ENCODE results near the gene MAP6. TPM values are rescaled to one million over a fixed set of nuclear protein-coding genes. Genes with fewer than 3 reads are reported as not detected.

The MAP6 gene
- total and polyA plus RNA-seq, 2 experiments from 2014 or later: 0.31 to 1.2 TPM

GRCh38 chr11:75716659-75717058 lies 47.8 kb upstream of the MAP6 start (continued):
- TF ChIP-seq, protein P1, sequence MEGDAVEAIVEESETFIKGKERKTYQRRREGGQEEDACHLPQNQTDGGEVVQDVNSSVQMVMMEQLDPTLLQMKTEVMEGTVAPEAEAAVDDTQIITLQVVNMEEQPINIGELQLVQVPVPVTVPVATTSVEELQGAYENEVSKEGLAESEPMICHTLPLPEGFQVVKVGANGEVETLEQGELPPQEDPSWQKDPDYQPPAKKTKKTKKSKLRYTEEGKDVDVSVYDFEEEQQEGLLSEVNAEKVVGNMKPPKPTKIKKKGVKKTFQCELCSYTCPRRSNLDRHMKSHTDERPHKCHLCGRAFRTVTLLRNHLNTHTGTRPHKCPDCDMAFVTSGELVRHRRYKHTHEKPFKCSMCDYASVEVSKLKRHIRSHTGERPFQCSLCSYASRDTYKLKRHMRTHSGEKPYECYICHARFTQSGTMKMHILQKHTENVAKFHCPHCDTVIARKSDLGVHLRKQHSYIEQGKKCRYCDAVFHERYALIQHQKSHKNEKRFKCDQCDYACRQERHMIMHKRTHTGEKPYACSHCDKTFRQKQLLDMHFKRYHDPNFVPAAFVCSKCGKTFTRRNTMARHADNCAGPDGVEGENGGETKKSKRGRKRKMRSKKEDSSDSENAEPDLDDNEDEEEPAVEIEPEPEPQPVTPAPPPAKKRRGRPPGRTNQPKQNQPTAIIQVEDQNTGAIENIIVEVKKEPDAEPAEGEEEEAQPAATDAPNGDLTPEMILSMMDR (conservative IDR thresholded peaks at IDR 0.05; ENCODE audit: low read depth in 2 of 2): no peak
- no peak for TF ChIP-seq STAT1 (IDR thresholded peaks at IDR 0.05; ENCODE audit: unreplicated experiment)
- TF ChIP-seq EZH2phosphoT487 (IDR thresholded peaks at IDR 0.05; ENCODE audit: unreplicated experiment): no peak
- no peak for TF ChIP-seq NANOG (IDR thresholded peaks at IDR 0.05; ENCODE audit: borderline replicate concordance)
- no peak for TF ChIP-seq ZNF114 (CRISPR knock-in tag; IDR thresholded peaks at IDR 0.05)
- TF ChIP-seq, protein P2, sequence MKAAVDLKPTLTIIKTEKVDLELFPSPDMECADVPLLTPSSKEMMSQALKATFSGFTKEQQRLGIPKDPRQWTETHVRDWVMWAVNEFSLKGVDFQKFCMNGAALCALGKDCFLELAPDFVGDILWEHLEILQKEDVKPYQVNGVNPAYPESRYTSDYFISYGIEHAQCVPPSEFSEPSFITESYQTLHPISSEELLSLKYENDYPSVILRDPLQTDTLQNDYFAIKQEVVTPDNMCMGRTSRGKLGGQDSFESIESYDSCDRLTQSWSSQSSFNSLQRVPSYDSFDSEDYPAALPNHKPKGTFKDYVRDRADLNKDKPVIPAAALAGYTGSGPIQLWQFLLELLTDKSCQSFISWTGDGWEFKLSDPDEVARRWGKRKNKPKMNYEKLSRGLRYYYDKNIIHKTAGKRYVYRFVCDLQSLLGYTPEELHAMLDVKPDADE (IDR thresholded peaks at IDR 0.05): no peak
- TF ChIP-seq, protein P3, sequence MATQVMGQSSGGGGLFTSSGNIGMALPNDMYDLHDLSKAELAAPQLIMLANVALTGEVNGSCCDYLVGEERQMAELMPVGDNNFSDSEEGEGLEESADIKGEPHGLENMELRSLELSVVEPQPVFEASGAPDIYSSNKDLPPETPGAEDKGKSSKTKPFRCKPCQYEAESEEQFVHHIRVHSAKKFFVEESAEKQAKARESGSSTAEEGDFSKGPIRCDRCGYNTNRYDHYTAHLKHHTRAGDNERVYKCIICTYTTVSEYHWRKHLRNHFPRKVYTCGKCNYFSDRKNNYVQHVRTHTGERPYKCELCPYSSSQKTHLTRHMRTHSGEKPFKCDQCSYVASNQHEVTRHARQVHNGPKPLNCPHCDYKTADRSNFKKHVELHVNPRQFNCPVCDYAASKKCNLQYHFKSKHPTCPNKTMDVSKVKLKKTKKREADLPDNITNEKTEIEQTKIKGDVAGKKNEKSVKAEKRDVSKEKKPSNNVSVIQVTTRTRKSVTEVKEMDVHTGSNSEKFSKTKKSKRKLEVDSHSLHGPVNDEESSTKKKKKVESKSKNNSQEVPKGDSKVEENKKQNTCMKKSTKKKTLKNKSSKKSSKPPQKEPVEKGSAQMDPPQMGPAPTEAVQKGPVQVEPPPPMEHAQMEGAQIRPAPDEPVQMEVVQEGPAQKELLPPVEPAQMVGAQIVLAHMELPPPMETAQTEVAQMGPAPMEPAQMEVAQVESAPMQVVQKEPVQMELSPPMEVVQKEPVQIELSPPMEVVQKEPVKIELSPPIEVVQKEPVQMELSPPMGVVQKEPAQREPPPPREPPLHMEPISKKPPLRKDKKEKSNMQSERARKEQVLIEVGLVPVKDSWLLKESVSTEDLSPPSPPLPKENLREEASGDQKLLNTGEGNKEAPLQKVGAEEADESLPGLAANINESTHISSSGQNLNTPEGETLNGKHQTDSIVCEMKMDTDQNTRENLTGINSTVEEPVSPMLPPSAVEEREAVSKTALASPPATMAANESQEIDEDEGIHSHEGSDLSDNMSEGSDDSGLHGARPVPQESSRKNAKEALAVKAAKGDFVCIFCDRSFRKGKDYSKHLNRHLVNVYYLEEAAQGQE (IDR thresholded peaks at IDR 0.05; ENCODE audit: unreplicated experiment): no peak
- TF ChIP-seq ZNF331 (CRISPR knock-in tag; IDR thresholded peaks at IDR 0.05; ENCODE audit: low read depth): no peak

DNA sequence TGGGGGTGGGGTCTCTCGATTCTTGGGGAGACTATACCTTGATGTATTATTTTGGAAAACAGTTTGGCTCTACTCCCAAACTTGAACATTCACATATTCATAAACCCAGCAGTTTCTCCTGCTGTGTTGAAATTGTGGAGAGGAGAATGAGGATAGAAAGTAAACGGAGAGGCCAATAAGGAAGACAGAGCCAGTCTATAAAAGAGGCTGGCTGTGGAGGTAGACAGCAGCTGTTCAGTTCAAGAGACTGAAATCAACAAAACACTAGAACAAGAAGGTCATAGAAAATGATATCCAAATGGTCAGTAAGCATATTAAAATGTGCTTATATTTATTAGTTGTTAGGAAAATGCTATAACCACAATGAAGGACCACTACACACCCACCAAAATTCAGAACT lies 46.9 kb upstream of the MAP6 start:
- no peak overlapping the region for H3K27ac Mint-ChIP-seq
- H3K36me3 ChIP-seq (ENCODE audit: insufficient read depth): no peaks in the 10 kb centered on the region
- TF ChIP-seq EZH2phosphoT487 (IDR thresholded peaks at IDR 0.05; ENCODE audit: unreplicated experiment): no peak
- TF ChIP-seq, protein P1 (conservative IDR thresholded peaks at IDR 0.05; ENCODE audit: low read depth in 2 of 2): no peak
- no peak for TF ChIP-seq NANOG (IDR thresholded peaks at IDR 0.05; ENCODE audit: borderline replicate concordance)
- no peak for TF ChIP-seq STAT1 (IDR thresholded peaks at IDR 0.05; ENCODE audit: unreplicated experiment)
- TF ChIP-seq ZNF462 (CRISPR knock-in tag; IDR thresholded peaks at IDR 0.05): no peak
- no peak for TF ChIP-seq POLR2AphosphoS5 (IDR thresholded peaks at IDR 0.05; ENCODE audit: low read depth)

More for the DNA sequence above, 46.9 kb upstream of the MAP6 start:
- Histone ChIP-seq H3F3A (replicated peaks; ENCODE audit: low read depth) (no peaks in the 10 kb centered on the region), H3K9me2 (ENCODE audit: insufficient read depth) (no peaks in the 10 kb centered on the region), H3K4me2 (no peak overlapping the region), H3K4me1 (ENCODE audit: insufficient read depth) (no peaks in the 10 kb centered on the region), H3K27ac (ENCODE audit: low read depth) (no peak overlapping the region), H3K27me3 (ENCODE audit: insufficient read depth) (peaks cover 37% of the 10 kb centered on the region), H4K20me1 (replicated peaks; ENCODE audit: insufficient read depth) (no peaks in the 10 kb centered on the region), H3K79me2 (replicated peaks; ENCODE audit: insufficient read depth) (no peaks in the 10 kb centered on the region), H2AFZ (no peak overlapping the region), H3K4me3 (no peak overlapping the region)
- ATAC-seq (no peak), DNase-seq (ENCODE audit: low spot score) (no peak)
- Mint-ChIP-seq H3K36me3 (ENCODE audit: low read depth) (no peaks in the 10 kb centered on the region), H3K4me3 (no peak overlapping the region), H3K9me3 (no peaks in the 10 kb centered on the region), H3K27me3 (ENCODE audit: insufficient read depth, low read depth, poor library complexity) (peaks cover 21% of the 10 kb centered on the region), H3K4me1 (peaks cover 12% of the 10 kb centered on the region)
